HK-2 (cell line): ENCODE results near the gene PPP1R1B.

ENCODE experiments used
- DNase-seq: peaks from one replicate; pipeline ENCODE4 v3.0.0-alpha.2; 2018; ENCODE audit not compliant: unreplicated experiment

Gene PPP1R1B

GRCh38 chr17:39632153-39632941 lies 5.6 kb downstream of the PPP1R1B start:
- no peak for DNase-seq

DNA sequence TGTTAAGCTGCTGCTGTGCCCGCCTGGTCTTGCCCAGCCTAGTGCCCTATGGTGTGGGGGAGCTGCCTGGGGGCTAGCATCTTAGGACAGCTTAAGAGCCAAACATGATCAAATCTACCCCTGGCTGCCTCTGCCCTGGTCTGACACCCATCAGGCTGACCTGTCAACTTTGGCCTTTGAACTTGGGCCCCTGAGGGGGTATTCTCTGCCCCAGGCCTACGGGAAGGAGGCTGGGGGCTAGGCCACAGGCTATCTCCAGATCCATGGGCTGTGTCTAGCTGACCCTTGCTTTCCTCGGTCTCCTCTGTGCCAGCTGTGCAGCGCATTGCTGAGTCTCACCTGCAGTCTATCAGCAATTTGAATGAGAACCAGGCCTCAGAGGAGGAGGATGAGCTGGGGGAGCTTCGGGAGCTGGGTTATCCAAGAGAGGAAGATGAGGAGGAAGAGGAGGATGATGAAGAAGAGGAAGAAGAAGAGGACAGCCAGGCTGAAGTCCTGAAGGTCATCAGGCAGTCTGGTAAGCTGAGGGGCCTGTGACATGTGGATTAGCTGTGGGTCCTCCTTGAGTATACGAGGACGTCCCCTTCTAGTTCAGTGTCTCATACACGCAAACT lies 6.9 kb downstream of the PPP1R1B start:
- no peak for DNase-seq

GRCh38 chr17:39634384-39634871 lies 7.7 kb downstream of the PPP1R1B start:
- DNase-seq, result no peak

- no peak for DNase-seq
Measured at GRCh38 chr17:39635614-39636176, 8.9 kb downstream of the PPP1R1B start.

GRCh38 chr17:39636587-39636926 lies 9.8 kb downstream of the PPP1R1B start:
- DNase-seq, result no peak

DNA sequence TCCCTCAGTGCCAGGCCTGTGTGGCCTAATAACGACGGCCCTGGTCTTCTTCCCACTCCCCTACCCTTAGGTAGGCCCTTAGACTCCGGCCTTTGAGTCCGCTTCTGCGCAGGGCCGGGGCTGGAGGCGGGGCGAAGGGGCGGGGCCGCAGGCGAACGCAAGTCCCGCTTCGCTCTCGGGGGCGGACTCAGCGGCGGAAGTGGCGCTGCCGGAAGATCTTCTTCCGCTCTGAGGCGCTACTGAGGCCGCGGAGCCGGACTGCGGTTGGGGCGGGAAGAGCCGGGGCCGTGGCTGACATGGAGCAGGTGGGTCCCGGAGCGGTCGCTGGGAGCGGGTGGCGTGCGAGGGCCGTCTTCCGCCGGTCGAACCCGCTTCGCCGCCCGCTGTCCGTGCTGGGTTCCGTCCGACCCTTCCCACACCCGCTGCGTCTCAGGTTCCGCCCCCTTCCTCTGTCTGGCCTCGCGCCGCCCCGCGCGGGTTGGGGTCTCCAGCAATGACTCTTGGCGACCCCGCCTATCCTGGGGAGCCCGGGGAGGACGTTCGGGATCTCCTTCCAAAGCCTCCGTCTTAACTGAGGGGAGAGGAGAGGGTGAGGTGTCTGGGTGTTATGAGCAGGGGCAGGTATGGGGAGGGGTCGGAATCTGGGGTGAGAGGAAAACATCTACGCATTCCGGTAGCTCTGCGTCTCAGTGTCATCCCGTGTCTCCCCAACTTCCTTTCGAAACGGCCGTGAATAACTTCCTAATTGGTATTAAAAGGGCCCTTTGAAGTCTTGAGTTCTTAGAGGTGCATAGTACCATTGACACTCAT lies 10.4 kb downstream of the PPP1R1B start, which contains the start of gene STARD3:
STARD3 (plus strand) TSS at position 218 of the 810 bp plus-strand sequence. CDS start 16,388 bp downstream, outside the sequence.
- peak; percentile 87 for DNase-seq

DNA sequence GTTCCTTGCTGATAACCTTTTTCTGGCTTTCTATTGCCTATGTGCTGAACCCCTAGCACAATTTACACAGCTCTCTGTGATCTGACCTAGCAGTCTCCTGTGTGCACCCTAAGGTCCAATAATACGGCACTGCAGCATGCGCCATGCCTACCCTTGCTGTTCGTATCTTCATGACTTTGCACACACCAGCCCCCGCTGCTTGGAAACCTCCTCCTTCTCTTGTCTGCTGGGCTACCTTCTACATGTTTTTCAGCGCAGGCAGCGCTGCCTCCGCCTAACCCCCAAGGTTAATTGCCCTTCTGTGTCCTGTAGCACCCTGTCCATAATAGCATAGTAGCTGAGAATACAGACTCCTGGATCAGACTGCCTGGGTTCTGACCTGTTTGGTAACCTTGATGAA lies 11.6 kb downstream of the PPP1R1B start:
- no peak for DNase-seq

DNA sequence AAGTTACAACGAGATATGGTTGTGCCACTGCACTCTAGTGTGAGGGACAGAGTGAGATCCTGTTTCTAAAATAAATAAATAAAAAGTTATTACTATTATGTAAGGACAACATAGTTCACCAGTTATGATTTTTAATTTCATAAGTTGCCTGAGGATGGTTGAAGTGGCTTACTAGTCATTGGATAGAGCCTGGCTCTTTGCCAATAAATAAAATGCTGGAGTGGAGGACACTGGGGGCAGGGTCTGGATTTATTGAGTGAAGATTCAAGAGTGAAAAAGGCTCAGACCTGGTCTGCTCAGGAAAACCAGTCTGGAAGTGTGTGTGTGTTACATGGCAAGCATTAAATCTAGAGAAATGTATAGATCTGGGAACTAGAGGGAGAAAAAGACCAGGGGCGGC lies 12.3 kb downstream of the PPP1R1B start:
- no peak for DNase-seq

DNA sequence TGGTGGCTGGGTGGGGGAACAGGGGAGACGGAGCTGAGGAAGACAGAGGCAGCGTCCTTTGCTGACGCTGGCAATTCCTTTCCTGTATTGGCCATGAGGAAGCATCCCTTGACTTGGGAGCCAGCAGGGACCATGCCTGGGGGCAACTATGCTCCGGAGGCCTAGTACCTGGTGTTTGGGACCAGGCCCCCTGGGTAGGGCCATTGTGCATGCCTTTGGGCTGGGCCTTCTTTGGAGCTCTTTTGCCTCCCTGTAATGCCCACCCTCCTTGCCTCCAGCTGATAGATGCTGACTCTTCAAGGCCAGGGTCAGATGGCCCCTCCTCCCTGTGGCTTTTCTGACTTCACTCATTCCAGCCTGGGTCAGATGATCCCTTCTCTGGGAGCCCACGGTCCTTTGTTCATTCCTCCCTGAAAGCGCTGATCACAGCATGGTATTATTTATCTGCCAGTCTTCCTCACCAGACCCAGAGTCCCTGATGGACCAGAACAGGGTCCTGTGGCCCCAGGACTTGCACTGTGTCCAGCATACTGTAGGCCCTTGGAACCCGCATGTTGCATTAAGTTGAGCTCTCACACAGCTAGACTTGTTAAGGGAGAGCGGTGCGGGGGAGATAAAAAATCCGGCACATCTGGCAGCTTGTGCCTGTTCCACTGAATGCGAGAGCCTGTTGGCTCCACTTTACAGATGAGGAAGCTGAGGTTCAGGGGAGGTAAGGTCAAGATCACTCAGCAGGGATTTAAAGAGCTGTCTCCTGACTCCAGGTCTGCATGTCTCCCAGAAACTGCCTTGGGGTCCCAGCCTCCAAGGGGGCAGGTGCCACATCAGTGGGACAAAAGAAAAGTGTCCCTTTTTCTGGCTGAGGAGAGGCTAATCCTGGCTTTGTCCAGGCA lies 13.1 kb downstream of the PPP1R1B start:
- DNase-seq, result no peak

DNA sequence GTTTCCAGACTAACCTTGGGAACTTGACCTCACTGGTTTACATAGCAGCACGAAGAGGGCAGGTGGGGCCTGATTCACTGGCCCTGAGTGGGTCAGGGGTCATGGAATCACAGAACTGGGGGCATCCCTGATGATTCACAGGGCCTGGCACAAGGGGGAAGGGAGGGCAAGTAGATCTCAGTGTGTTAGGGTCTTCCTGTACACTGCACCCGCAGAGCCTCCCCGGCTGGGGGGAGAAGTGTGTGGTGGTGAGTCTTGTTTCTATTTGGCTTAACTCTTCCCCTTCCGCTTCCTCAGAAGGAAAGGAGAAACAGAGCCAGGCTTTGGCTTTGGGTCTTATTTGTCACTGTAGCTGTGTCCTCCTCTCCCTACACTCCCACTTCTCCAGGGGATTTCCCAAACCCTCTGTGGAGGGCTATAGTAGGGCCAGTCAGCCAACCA lies 13.9 kb downstream of the PPP1R1B start:
- no peak for DNase-seq

- no peak for DNase-seq
Measured at GRCh38 chr17:39641097-39641496, 14.3 kb downstream of the PPP1R1B start.

- DNase-seq, result no peak
Measured at GRCh38 chr17:39641883-39642282, 15.1 kb downstream of the PPP1R1B start.

GRCh38 chr17:39642291-39643074 lies 15.7 kb downstream of the PPP1R1B start:
- DNase-seq, result no peak

- DNase-seq, result no peak
Measured at GRCh38 chr17:39643271-39643670, 16.5 kb downstream of the PPP1R1B start.

DNA sequence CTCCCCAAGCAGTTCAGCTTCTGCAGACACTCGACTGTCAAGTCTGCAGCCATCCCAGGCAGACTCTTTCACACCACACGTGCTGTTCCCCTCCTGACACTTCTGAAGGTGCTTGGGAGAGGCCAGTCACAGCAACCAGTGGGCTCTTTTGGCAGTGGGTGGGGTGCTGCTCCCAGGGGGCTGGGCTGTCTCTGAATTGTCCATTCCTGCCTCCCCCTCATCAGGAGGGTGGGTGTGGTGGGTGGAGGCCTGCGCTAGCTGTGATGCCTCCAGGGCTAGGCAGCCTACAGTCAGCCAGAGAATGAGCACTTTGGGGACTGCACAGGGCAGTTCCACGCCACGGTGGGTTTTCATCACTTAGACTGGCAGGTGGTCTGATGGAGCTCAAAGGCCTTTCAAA lies 20.5 kb downstream of the PPP1R1B start:
- DNase-seq, result no peak

DNA sequence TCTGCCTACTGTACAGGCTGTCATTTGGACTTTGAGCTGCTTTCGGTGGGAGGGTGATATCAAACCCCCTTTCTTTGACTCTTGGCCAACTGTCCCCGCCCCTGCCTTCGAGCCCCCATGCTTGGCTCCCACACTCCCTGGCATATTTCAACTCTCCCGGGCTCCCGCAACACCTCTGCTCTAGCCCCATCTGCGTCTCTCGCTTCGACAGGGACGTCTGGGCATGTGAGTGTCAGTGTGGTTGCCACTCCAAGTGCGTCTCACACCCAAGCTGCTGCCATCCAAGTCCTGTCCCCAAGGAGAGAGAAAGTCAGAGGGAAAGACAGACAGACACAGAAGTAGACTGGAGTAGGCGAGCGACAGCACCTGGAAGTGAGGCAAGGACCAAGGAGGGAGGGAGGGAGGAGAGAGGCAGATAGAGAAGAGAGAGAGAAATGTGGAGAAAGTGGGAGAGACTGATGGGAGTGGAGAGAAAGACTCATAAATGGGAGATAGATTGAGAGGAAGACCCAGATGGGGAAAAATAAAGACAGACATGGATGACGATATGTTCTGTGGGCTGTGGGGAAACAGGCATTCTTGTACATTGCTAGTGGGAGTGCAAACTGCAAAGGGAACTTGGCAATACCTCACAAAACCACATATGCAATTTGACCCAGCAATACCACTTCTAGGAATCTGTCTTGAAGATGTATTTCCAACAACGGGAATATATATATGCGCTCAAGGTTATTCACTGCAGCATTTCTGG lies 22.0 kb downstream of the PPP1R1B start:
- no peak for DNase-seq

DNA sequence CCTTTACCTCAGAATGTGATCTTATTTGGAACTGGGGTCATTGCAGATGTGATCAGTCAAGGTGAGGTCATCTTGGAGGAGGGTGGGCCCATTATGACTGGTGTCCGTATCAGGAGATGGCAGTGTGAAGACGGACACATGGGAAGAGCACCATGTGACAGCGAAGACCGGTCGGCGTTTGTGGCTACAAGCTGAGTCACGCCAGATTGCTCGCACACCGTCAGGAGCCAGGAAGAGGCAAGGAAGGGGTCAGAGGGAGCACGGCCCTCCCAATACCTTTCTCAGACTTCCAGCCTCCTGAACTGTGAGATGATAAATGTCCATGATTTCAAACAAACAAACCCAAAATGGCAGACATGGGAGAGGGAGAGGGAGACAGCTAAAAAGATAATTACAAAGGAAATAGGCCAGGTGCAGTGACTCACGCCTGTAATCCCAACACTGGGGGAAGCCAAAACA lies 23.4 kb downstream of the PPP1R1B start:
- DNase-seq, result no peak

DNA sequence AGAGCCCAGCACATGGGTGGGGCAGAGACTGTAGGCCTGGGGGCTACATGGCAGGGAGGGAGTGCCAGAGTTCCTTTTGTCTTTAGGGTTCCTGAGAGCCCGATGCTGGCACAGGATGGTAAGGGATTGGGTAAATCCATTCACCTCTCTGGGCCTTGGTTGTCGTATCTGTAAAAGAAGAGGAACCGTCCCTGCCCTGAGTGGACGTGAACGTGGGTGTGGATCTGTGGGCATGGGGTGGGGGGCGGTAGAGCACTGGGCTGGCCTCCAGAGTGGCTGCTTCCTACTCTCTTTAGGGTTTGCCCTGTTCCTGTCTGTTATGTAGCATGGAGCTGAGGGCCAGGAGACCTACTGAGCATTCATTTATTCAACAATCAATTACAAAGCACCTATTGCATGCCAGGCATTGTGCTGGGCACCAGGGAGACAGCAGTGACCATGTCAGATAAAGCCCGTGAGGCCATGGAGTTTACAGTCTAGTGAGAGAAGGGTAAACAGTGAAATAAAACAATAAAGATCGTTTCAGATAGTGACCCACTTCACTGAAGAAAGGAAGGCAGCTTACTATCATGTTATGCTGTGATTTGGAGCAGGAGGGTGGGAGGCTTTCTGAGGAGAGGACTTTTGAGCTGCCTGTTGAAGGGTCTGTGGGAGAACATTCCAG lies 25.3 kb downstream of the PPP1R1B start:
- no peak for DNase-seq
